IMR-90 (cell line): ENCODE results near the gene POLR2E. TPM values are rescaled to one million over a fixed set of nuclear protein-coding genes. Genes with fewer than 3 reads are reported as not detected.

Experiments
- ATAC-seq: fragments of 200-7000 bp; cut with Tn5 transposase; 2 replicates; pipeline ENCODE4 v1.9.1; 2020; ENCODE audit warnings: low read depth, mild to moderate bottlenecking, moderate library complexity
- BruUV-seq: library from RNA; stranded (reverse); fragments of 400-500 nt; replicated peaks from 2 replicates; lab custom pipeline; 2021; lab: Mats Ljungman, UMichigan
- CTCF ChIA-PET: fragments of 300-600 bp; formaldehyde crosslinking; extraction: SDS; loops from one replicate; lab custom pipeline; 2021; ENCODE audit warnings: antibody characterized with exemption; lab: Yijun Ruan, JAX
- POLR2A ChIA-PET: fragments of 300-600 bp; sonication (Branson Sonifier 250); formaldehyde crosslinking; loops from one replicate; lab custom pipeline; 2022; ENCODE audit warnings: antibody characterized with exemption; ENCODE audit not compliant: unreplicated experiment; lab: Charles Lee
- DNase-seq: peaks from one replicate; pipeline ENCODE4 v3.0.0; 2013
- H2AFZ ChIP-seq: replicated peaks from 2 replicates; pipeline ENCODE3; 2013; ENCODE audit warnings: low read length, mild to moderate bottlenecking; ENCODE audit not compliant: poor library complexity
- H2AK5ac ChIP-seq: 2 replicates; pipeline ENCODE4 v1.6.1; 2013; ENCODE audit warnings: low read depth, low read length, inconsistent platforms
- H2AK9ac ChIP-seq: replicated peaks from 2 replicates; pipeline ENCODE3; 2013; ENCODE audit warnings: mild to moderate bottlenecking, low read depth, low read length, moderate library complexity; ENCODE audit not compliant: poor library complexity
- H2BK120ac ChIP-seq: 2 replicates; pipeline ENCODE4 v1.6.1; 2013; ENCODE audit warnings: low read depth, low read length, inconsistent platforms
- H2BK15ac ChIP-seq: 3 replicates; pipeline ENCODE4 v1.6.1; 2013; ENCODE audit warnings: low read depth, low read length, inconsistent platforms
- H2BK20ac ChIP-seq: 2 replicates; pipeline ENCODE4 v1.6.1; 2013; ENCODE audit warnings: low read depth, mild to moderate bottlenecking, inconsistent platforms, low read length, moderate library complexity
- H2BK5ac ChIP-seq: 2 replicates; pipeline ENCODE4 v1.6.1; 2013; ENCODE audit warnings: mild to moderate bottlenecking, low read depth, low read length, inconsistent platforms; ENCODE audit not compliant: poor library complexity, severe bottlenecking
- H3K14ac ChIP-seq: replicated peaks from 2 replicates; pipeline ENCODE4 v1.6.1; 2013; ENCODE audit warnings: low read depth, low read length, inconsistent platforms
- H3K18ac ChIP-seq: 2 replicates; pipeline ENCODE4 v1.6.1; 2013; ENCODE audit warnings: low read depth, low read length, control low read depth
- H3K23ac ChIP-seq: 2 replicates; pipeline ENCODE4 v1.6.1; 2013; ENCODE audit warnings: low read depth, low read length, inconsistent platforms
- H3K27ac ChIP-seq: 2 replicates; pipeline ENCODE4 v1.5.1; 2013; ENCODE audit warnings: mild to moderate bottlenecking, control low read depth, low read length; ENCODE audit not compliant: insufficient read depth
- H3K27me3 ChIP-seq: 2 replicates; pipeline ENCODE4 v1.6.1; 2013; ENCODE audit warnings: low read length; ENCODE audit not compliant: control insufficient read depth, insufficient read depth
- H3K36me3 ChIP-seq: 2 replicates; pipeline ENCODE4 v1.6.1; 2013; ENCODE audit warnings: low read length, mixed read lengths; ENCODE audit not compliant: control insufficient read depth, insufficient read depth
- H3K4ac ChIP-seq: 2 replicates; pipeline ENCODE4 v1.6.1; 2013; ENCODE audit warnings: low read depth, low read length, inconsistent platforms
- H3K4me1 ChIP-seq: 2 replicates; pipeline ENCODE4 v1.6.1; 2013; ENCODE audit warnings: low read length, mixed read lengths; ENCODE audit not compliant: control insufficient read depth, insufficient read depth
- H3K4me2 ChIP-seq: 2 replicates; pipeline ENCODE4 v1.6.1; 2013; ENCODE audit warnings: low read depth, mild to moderate bottlenecking, control low read depth, low read length, moderate library complexity
- H3K4me3 ChIP-seq: 2 replicates; pipeline ENCODE4 v1.5.1; 2013; ENCODE audit warnings: low read depth, mild to moderate bottlenecking, control low read depth, low read length, moderate library complexity; ENCODE audit not compliant: insufficient read depth
- H3K56ac ChIP-seq: 2 replicates; pipeline ENCODE4 v1.6.1; 2013; ENCODE audit warnings: low read length, inconsistent platforms; ENCODE audit not compliant: insufficient read depth; ENCODE audit errors: extremely low read depth
- H3K79me1 ChIP-seq, 2 experiments: 2 replicates each; pipeline ENCODE4 v1.6.1; 2013; ENCODE audit warnings: low read length in 2 of 2, inconsistent platforms in 1 of 2, low read depth in 1 of 2
- H3K9ac ChIP-seq: 2 replicates; pipeline ENCODE4 v1.6.1; 2013; ENCODE audit warnings: low read depth, low read length, control low read depth
- H3K9me1 ChIP-seq: 2 replicates; pipeline ENCODE4 v1.6.1; 2013; ENCODE audit warnings: low read length, inconsistent platforms; ENCODE audit not compliant: insufficient read depth
- H3K9me3 ChIP-seq: 2 replicates; pipeline ENCODE4 v1.6.1; 2013; ENCODE audit warnings: low read length; ENCODE audit not compliant: control insufficient read depth, insufficient read depth
- H4K20me1 ChIP-seq: 2 replicates; pipeline ENCODE4 v1.6.1; 2013; ENCODE audit warnings: low read length, inconsistent platforms; ENCODE audit not compliant: insufficient read depth
- H4K5ac ChIP-seq: 2 replicates; pipeline ENCODE4 v1.6.1; 2013; ENCODE audit warnings: mild to moderate bottlenecking, low read depth, low read length, control low read depth
- H4K8ac ChIP-seq, 2 experiments: 2 replicates each; pipeline ENCODE4 v1.6.1; 2013; ENCODE audit warnings: low read depth in 2 of 2, low read length in 2 of 2, control low read depth in 1 of 2, inconsistent platforms in 1 of 2
- H4K91ac ChIP-seq: 2 replicates; pipeline ENCODE4 v1.6.1; 2013; ENCODE audit warnings: low read depth, low read length, inconsistent platforms; ENCODE audit not compliant: insufficient read depth
- CEBPB ChIP-seq: IDR thresholded peaks from 2 replicates; pipeline ENCODE4 v1.6.1; 2012; ENCODE audit warnings: low read depth, low read length, improper control_type of control experiment
- NFE2L2 ChIP-seq: fragments of 150-350 bp; IDR thresholded peaks from 2 replicates; pipeline ENCODE4 v1.6.1; 2016; ENCODE audit warnings: low read depth, mild to moderate bottlenecking, low read length
- whole genome bisulfite sequencing, 2 experiments: methylation state at CpG; one replicate each; pipeline versions ENCODE4 v1.1.5 to v1.1.7; 2013; ENCODE audit warnings: missing lambda C conversion rate in 2 of 2; ENCODE audit not compliant: insufficient read length in 1 of 2; ENCODE audit errors: extremely low coverage in 2 of 2; 5-methylcytosine and 5-hydroxymethylcytosine counted together
- dilution Hi-C: fragments of 300-500 bp; cut with HindIII; formaldehyde crosslinking; loops from one replicate; pipeline ENCODE4 v1.14.3; 2018; ENCODE audit warnings: low sequenced_read_pairs; ENCODE audit not compliant: unreplicated experiment
- in situ Hi-C: fragments of 300-500 bp; cut with MboI; formaldehyde crosslinking; loops from 3 replicates; pipeline ENCODE4 v1.14.3; 2019; ENCODE audit warnings: low sequenced_read_pairs, inconsistent platforms, mixed read lengths
- intact Hi-C: fragments of 100-400 bp; cut with micrococcal nuclease; formaldehyde crosslinking; loops from 2 replicates; pipeline ENCODE4 v1.10.0; 2022
- polyA plus RNA-seq, 3 experiments: library from polyadenylated mRNA; depleted of rRNA; stranded (reverse); fragments of >200 nt; gene quantifications; 2 replicates each; pipeline ENCODE4 v1.2.3, GENCODE V29; 2012; ENCODE audit warnings: low replicate concordance in 1 of 3
- total RNA-seq: library from RNA; depleted of rRNA; stranded (reverse); fragments of >200 nt; gene quantifications from 2 replicates; pipeline ENCODE4 v1.2.3, GENCODE V29; 2012

The POLR2E gene
- total and polyA plus RNA-seq, 2 of the 4 experiments (the other 2 are of a cell fraction): 294 to 391 TPM

GRCh38 chr19:1046836-1047695 lies 48.1 kb downstream of the POLR2E start:
- DNase-seq (no peak), ATAC-seq (no peak)
- no peak overlapping the region for H3K9ac ChIP-seq
- no peak overlapping the region for H3K14ac ChIP-seq
- intact Hi-C loops (no loop called here), in situ Hi-C loops (no loop called here), dilution Hi-C loops (no loop called here)
- no peak overlapping the region for H3K56ac ChIP-seq
- no peak overlapping the region for H3K4me2 ChIP-seq
- H3K23ac ChIP-seq: no peak overlapping the region
- no peaks in the 10 kb centered on the region for H3K4me1 ChIP-seq
- H3K4me3 ChIP-seq: no peak overlapping the region
- no peaks in the 10 kb centered on the region for H3K36me3 ChIP-seq
- H3K27me3 ChIP-seq: no peaks in the 10 kb centered on the region
- no TSS peak for BruUV-seq
- H3K9me3 ChIP-seq: peaks cover 6% of the 10 kb centered on the region; the same call in 1 of the 2 replicates
- H3K9me1 ChIP-seq: no peaks in the 10 kb centered on the region
- POLR2A ChIA-PET: no interaction called here
- no peak overlapping the region for H2BK120ac ChIP-seq
- no peaks in the 10 kb centered on the region for H3K79me1 ChIP-seq
- H4K20me1 ChIP-seq: no peaks in the 10 kb centered on the region
- H4K91ac ChIP-seq: no peak overlapping the region
- no peak overlapping the region for H3K4ac ChIP-seq
- no peak overlapping the region for H2BK5ac ChIP-seq
- H2AK9ac ChIP-seq: no peak overlapping the region
- CTCF ChIA-PET: no interaction called here
- H3K27ac ChIP-seq: no peak overlapping the region
- TF ChIP-seq CEBPB (no peak), NFE2L2 (no peak)
- no peak overlapping the region for H2AFZ ChIP-seq
- H4K8ac ChIP-seq: no peak overlapping the region
- no peak overlapping the region for H3K18ac ChIP-seq
- 95% methylated on average over 53 of the region's 77 CpGs; no CpG with 5 or more reads in 1 of the 2 experiments for WGBS, 2 experiments
- no peak overlapping the region for H2BK15ac ChIP-seq
- no peak overlapping the region for H2AK5ac ChIP-seq
- no peak overlapping the region for H2BK20ac ChIP-seq
- H4K5ac ChIP-seq: no peak overlapping the region
